Measurements from ENCODE around the gene TMTC2. TPM values are rescaled to one million over a fixed set of nuclear protein-coding genes. Genes with fewer than 3 reads are reported as not detected.
"Not testable (repeated sequence)": the region's sequence is repeated elsewhere in the genome, so short reads cannot be mapped to it uniquely, and the experiment has no call there.

The TMTC2 gene
- total RNA-seq, 1 donor from 2014 or later = 2.0 TPM

GRCh38 chr12:82723891-82724290 is 37.2 kb downstream of the TMTC2 start:
- intact Hi-C loops (cut with micrococcal nuclease) = no loop called here

GRCh38 chr12:82725741-82726140 is 39.0 kb downstream of the TMTC2 start:
- intact Hi-C loops (cut with micrococcal nuclease) = no loop called here

- intact Hi-C loops (cut with micrococcal nuclease) = no loop called here
These were observed 41.2 kb downstream of the TMTC2 start for GRCh38 chr12:82727886-82728285.

GRCh38 chr12:82728710-82729109 is 42.0 kb downstream of the TMTC2 start:
- intact Hi-C loops (cut with micrococcal nuclease) = no loop called here

GRCh38 chr12:82730953-82731459 is 44.3 kb downstream of the TMTC2 start:
- intact Hi-C loops (cut with micrococcal nuclease) = no loop called here

- intact Hi-C loops (cut with micrococcal nuclease) = no loop called here
These were observed 53.7 kb downstream of the TMTC2 start for GRCh38 chr12:82740129-82741000.

- intact Hi-C loops (cut with micrococcal nuclease) = no loop called here
These were observed 58.5 kb downstream of the TMTC2 start for GRCh38 chr12:82745063-82745674.

GRCh38 chr12:82745807-82746206 is 59.1 kb downstream of the TMTC2 start:
- intact Hi-C loops (cut with micrococcal nuclease) = no loop called here

GRCh38 chr12:82746668-82747067 is 60.0 kb downstream of the TMTC2 start:
- intact Hi-C loops (cut with micrococcal nuclease) = no loop called here

- intact Hi-C loops (cut with micrococcal nuclease) = no loop called here
These were observed 62.3 kb downstream of the TMTC2 start for GRCh38 chr12:82749015-82749414.

- intact Hi-C loops (cut with micrococcal nuclease) = no loop called here
These were observed 68.2 kb downstream of the TMTC2 start for GRCh38 chr12:82754856-82755255.

GRCh38 chr12:82756303-82756702 is 69.6 kb downstream of the TMTC2 start:
- intact Hi-C loops (cut with micrococcal nuclease) = no loop called here

- intact Hi-C loops (cut with micrococcal nuclease) = no loop called here
These were observed 70.4 kb downstream of the TMTC2 start for GRCh38 chr12:82757059-82757458.

- intact Hi-C loops (cut with micrococcal nuclease) = no loop called here
These were observed 71.0 kb downstream of the TMTC2 start for GRCh38 chr12:82757656-82758055.

GRCh38 chr12:82758749-82759330 is 72.1 kb downstream of the TMTC2 start:
- intact Hi-C loops (cut with micrococcal nuclease) = no loop called here

- intact Hi-C loops (cut with micrococcal nuclease) = no loop called here
These were observed 73.7 kb downstream of the TMTC2 start for GRCh38 chr12:82760423-82760822.

GRCh38 chr12:82765206-82765605 is 78.5 kb downstream of the TMTC2 start:
- intact Hi-C loops (cut with micrococcal nuclease) = not testable (repeated sequence)

- intact Hi-C loops (cut with micrococcal nuclease) = no loop called here
These were observed 79.4 kb downstream of the TMTC2 start for GRCh38 chr12:82765971-82766705.

GRCh38 chr12:82774666-82775065 is 88.0 kb downstream of the TMTC2 start:
- intact Hi-C loops (cut with micrococcal nuclease) = no loop called here

GRCh38 chr12:82780517-82780916 is 93.8 kb downstream of the TMTC2 start:
- intact Hi-C loops (cut with micrococcal nuclease) = no loop called here

- intact Hi-C loops (cut with micrococcal nuclease) = no loop called here
These were observed 94.7 kb downstream of the TMTC2 start for GRCh38 chr12:82781309-82781997.
